Measurements from ENCODE around the gene KRT72.

KRT72 gene

DNA sequence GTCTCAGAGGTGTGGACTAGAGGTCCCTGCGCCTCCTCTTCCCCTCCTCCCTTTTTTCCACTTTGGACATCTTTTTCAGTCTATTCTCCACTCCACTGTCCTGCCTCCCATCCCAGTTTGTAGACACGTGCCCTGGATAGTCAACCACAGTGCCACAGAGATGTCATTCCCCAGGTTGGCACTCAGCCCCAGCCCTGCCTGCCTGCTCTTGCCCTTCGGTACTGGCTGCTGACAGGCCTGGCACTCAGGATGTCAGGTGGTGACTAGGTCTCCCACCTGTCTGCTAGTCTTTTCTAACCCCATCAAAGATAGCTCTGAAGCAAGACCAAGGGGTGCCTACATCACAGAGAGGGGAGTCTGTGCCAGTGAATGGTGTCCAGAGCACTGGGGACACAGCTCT lies 64.2 kb downstream of the KRT72 start:
- no peak for DNase-seq

All from NCI-H2227 treated with DMSO at 0.1 percent for 48 hours (cell line).